ENCODE data around the gene SPATA32. TPM values are rescaled to one million over a fixed set of nuclear protein-coding genes. Genes with fewer than 3 reads are reported as not detected.

SPATA32 gene
- total and polyA plus RNA-seq, 7 donors: 0.11 TPM; not detected in 6

DNA sequence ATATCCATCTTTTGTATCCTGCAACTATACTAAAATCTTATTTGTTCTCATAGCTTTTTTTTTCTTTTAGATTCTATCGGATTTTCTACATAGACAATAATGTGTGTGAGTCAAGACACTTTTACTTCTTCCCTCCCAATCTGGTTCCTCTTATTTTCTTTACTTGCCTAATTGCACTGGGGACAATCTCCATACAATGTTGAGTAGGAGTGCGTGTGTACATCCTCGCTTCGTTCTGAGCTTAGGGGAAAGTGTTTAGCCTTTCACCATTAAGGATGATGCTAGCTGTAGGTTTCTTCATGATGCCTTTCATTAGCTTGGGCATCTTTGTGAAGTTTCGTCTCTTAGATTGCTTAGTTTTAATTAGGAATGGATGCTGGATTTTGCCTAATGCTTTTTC is 2.9 kb downstream of the SPATA32 start:
- WGBS, 3 donors: 54 to 78% (median 74%) methylated on average over 5 of the region's 5 CpGs

DNA sequence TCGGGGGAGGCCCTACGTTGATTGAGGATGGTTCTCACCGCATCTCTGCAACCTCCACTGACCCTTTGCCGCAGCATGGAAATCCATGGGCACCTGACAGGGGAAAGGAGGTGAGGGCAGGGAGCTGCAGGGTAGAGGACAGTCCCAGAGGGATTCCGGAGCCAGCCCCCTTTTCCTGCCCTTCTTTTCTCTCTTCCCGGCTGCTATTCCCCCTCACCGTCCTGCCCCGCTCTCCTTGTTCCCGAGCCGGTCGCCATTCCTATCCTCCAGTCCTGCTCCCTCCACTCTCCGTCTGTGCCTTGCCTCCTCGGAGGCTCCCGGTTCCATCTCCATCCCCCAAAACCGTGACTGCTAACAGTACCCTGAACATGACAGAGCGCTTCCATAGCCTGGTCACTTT is 4.8 kb downstream of the SPATA32 start:
- no peaks in the 10 kb centered on the region for H3K9me3 ChIP-seq
- H3K4me1 ChIP-seq: peaks cover 23% of the 10 kb centered on the region
- H3K4me3 ChIP-seq: no peak overlapping the region
- TF ChIP-seq, protein P1, sequence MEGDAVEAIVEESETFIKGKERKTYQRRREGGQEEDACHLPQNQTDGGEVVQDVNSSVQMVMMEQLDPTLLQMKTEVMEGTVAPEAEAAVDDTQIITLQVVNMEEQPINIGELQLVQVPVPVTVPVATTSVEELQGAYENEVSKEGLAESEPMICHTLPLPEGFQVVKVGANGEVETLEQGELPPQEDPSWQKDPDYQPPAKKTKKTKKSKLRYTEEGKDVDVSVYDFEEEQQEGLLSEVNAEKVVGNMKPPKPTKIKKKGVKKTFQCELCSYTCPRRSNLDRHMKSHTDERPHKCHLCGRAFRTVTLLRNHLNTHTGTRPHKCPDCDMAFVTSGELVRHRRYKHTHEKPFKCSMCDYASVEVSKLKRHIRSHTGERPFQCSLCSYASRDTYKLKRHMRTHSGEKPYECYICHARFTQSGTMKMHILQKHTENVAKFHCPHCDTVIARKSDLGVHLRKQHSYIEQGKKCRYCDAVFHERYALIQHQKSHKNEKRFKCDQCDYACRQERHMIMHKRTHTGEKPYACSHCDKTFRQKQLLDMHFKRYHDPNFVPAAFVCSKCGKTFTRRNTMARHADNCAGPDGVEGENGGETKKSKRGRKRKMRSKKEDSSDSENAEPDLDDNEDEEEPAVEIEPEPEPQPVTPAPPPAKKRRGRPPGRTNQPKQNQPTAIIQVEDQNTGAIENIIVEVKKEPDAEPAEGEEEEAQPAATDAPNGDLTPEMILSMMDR (IDR thresholded peaks at IDR 0.05): no peak
- no peaks in the 10 kb centered on the region for H3K36me3 ChIP-seq (ENCODE audit: insufficient read depth in 1 of 2, low read depth in 1 of 2)
- no peaks in the 10 kb centered on the region for H3K27me3 ChIP-seq (ENCODE audit: insufficient read depth in 3 of 3, low read length in 2 of 3)
- ATAC-seq (no peak), DNase-seq (no peak)
- intact Hi-C loops (cut with DNase I): no loop called here
- no peak overlapping the region for H3K27ac ChIP-seq
- WGBS, 3 donors: 73 to 82% (median 76%) methylated on average over 15 to 16 of the region's 16 CpGs

More for the DNA sequence above, 2.9 kb downstream of the SPATA32 start:
- Histone ChIP-seq H3K9me3 (no peaks in the 10 kb centered on the region), H3K36me3 (ENCODE audit: insufficient read depth in 1 of 2, low read depth in 1 of 2) (peaks cover under 1 to 17% of the 10 kb centered on the region in 2 donors), H3K27me3 (ENCODE audit: insufficient read depth in 3 of 3, low read length in 2 of 3) (no peaks in the 10 kb centered on the region), H3K4me3 (no peak overlapping the region), H3K4me1 (peaks cover 42% of the 10 kb centered on the region), H3K27ac (no peak overlapping the region)
- no peak for ATAC-seq
- TF ChIP-seq, protein P1 (IDR thresholded peaks at IDR 0.05): no peak
- intact Hi-C loops (cut with DNase I): no loop called here
- DNase-seq: no peak

DNA sequence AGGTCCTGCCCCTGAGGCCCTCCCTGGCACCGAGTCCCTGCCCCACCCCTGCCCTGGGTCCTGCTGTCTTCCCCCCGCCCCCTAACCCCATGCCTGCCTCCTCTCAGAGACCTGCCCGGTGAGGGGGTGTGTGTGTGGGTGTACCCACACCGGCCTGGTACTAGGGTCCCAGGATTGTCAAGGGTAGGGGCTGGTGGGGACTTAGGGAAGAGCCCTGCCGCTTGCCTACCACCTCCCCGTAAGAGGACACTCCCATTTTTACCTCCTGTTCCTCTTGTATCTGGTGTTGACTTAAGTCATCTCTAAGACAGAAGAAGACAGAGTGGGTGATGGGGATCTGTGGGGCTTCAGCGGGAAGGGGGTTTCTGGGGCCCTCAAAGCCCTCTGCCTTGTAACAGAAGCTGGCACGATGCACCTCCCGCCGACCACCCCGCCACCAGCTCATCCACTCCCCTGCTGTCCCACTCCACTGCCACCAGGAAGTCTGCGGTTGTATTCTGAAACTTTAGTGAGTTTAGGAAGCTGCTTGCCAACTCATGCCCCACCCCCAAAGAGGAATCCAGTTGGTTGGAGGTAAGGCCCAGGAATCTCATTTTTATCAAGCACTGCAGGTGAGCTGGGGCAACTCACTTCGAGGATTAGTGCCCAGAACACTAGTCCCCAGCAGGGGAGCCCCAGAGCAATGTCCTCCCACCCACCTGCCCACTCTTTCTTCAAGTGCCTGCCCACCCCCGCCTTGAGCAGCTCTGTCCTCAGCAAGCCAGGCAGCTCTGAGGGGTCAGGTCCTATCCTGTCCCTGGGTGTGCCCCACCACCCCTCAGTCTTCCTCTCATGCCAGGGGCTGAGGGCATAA is 5.6 kb downstream of the SPATA32 start:
- ATAC-seq: no peak
- WGBS, 3 donors: 85 to 91% (median 87%) methylated on average over 14 of the region's 14 CpGs
- Histone ChIP-seq H3K36me3 (ENCODE audit: insufficient read depth in 1 of 2, low read depth in 1 of 2) (no peaks in the 10 kb centered on the region), H3K4me1 (peaks cover 15% of the 10 kb centered on the region), H3K4me3 (no peak overlapping the region), H3K9me3 (no peaks in the 10 kb centered on the region), H3K27ac (no peak overlapping the region), H3K27me3 (ENCODE audit: insufficient read depth in 3 of 3, low read length in 2 of 3) (no peaks in the 10 kb centered on the region)
- no peak for DNase-seq
- intact Hi-C loops (cut with DNase I): no loop called here
- TF ChIP-seq, protein P1 (IDR thresholded peaks at IDR 0.05): no peak

DNA sequence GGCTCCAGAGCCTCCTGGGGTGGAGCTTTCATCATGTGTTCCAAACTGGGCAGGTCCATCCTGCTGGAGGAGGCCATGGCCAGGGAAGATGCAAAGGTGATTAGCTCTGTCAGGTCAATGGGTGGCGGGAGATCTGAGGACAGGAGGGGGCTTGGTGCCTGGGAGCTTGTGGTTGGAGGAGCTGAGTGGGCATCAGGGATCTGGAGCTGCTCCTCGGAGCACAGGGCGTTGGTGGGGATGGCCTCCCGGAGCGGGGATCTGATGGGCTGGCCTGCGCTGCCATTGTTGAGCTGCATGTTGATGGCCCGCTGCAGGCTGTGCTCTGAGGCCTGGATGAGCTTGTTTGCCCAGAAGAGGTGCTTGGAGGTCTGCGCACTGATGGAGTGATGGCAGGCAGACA is 6.5 kb downstream of the SPATA32 start:
- intact Hi-C loops (cut with DNase I): no loop called here
- no peak overlapping the region for H3K4me3 ChIP-seq
- peaks cover 6% of the 10 kb centered on the region for H3K4me1 ChIP-seq
- ATAC-seq (no peak), DNase-seq (no peak)
- no peaks in the 10 kb centered on the region for H3K9me3 ChIP-seq
- TF ChIP-seq, protein P1 (IDR thresholded peaks at IDR 0.05): no peak
- H3K27ac ChIP-seq: no peak overlapping the region
- H3K27me3 ChIP-seq (ENCODE audit: insufficient read depth in 3 of 3, low read length in 2 of 3): no peaks in the 10 kb centered on the region
- 96 to 97% (median 96%) methylated on average over 8 of the region's 8 CpGs for WGBS, 3 donors
- no peaks in the 10 kb centered on the region for H3K36me3 ChIP-seq (ENCODE audit: insufficient read depth in 1 of 2, low read depth in 1 of 2)

Data from psoas muscle (tissue), 8 donors.